Stimulated activated CD4-positive, alpha-beta T cell treated with anti-CD3 and anti-CD28 coated beads, Interleukin-4, amount 100 ng/mL, for 1 hour (primary cell): ENCODE measurements around the gene RPL18.
"Not testable (repeated sequence)": the region's sequence is repeated elsewhere in the genome, so short reads cannot be mapped to it uniquely, and the experiment has no call there.

Experiments
- DNase-seq: peaks from one replicate; pipeline ENCODE4 v3.0.0-alpha.2; 2020

RPL18 gene

DNA sequence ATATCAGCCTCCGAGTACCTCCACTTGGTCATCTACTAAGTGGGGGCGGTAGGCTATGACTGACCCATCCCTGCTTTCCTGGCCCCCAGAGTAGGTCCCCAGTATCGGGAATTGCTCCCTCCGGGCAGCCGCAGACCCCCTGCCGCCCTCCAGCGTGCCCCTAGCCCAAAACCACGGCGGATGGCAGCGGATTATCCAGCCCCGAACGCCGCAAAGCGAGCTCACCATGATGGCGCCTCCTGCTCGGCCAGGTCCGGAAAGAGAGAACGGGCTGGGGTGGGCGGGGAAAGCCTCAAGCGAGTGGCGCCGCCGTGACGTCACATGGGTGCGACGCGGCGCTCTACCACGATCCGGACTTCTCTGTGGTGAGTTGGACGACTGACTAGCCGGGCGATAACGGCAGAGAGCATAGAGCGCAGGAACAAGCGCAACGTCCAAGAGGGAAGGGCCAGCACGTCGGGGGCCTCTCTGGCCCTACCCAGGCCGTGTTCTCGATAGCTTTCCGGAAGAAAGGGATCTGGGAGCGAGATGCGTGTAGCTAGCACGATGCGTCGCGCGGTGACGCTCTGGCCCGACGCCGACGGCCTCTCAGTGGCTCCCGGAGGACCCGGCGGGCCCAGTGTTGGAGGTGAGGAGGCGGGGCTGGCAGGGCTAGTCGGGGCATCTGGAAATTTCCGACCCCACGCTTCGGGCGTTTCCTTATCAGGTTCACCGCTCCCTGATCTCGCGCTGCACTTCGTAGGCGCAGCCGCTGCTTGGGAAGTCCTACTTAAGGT, at the start of gene RPL18, which contains the start of gene SPHK2:
Gene RPL18 (minus strand): TSS at position 263 of the 776 bp plus-strand sequence. CDS start 35 bp downstream, at position 228.
Gene SPHK2 (plus strand): TSS at position 591 of the 776 bp plus-strand sequence. CDS start 1,009 bp downstream, outside the sequence.
- peak; percentile 94 for DNase-seq

DNA sequence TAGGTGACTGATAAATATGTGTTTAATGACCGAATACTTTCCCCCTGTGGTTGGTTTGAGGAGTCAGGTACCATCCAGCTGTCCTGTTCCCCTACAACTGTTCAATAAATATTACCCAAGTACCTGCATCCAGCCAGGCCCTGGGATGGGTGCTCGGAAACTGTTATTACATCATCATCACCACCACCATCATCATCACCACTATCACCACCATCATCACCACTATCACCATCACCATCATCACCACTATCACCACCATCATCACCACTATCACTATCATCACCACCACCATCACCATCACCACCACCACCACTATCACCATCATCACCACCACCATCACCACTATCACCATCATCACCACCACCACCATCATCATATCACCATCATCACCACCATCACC, 49.8 kb upstream of the RPL18 start:
- DNase-seq = no peak

DNA sequence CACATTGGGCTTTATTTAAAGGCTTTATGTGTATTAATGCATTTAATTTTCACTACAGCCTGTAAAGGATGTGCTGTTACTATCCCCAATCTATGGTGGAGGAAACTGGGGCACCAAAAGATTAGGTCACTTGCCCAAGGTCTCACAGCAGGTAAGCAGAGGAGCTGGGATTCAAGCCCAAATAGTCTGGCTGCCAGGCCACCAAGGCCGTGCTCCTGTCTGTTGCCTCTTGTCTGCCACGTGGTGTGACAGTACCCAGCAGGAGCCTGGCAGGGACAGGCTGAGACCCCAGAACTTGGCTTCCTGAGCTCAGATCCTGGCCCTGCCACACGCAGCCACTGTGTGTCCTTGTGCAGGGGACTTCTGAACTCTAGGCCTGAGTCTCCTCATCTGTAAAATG, 49.4 kb upstream of the RPL18 start:
- DNase-seq = no peak

DNA sequence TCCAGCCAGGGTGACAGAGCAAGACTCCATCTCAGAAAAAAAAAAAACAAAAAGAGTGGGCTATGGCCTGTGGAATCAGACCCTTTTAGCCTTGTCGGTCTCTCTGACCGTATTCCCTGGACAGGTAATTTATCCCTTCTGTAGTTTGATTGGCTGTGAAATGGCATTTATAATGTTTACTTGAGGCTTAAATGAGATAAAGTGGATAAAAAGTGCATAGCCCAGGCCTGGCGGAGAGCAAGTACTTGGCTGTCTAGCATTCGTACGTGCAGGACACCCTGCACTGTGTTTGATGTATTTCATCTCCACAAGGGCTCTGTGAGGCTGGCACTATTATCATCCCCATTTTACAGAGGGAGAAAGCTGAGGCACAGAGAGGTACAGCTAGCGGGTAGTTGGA, 46.8 kb upstream of the RPL18 start:
- no peak for DNase-seq

DNA sequence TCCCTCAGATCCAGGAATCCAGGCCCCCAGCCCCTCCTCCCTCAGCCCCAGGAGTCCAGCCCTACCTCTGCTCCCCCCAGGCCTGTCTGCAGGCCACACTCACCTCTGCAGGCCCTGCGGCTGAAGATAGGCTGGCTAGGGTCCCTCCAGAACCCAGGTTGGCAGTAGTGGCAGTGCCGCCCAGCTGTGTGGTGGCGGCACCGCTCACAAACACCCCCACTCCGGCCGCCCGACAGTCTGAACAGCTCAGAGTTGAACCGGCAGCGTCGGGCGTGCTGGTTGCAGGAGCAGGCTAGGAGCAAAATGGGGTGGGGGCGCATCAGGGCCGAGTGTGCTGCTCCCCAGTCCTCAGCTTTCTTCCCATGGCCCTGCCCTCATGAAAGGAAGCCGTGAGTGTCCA, 45.5 kb upstream of the RPL18 start:
- DNase-seq = no peak

DNA sequence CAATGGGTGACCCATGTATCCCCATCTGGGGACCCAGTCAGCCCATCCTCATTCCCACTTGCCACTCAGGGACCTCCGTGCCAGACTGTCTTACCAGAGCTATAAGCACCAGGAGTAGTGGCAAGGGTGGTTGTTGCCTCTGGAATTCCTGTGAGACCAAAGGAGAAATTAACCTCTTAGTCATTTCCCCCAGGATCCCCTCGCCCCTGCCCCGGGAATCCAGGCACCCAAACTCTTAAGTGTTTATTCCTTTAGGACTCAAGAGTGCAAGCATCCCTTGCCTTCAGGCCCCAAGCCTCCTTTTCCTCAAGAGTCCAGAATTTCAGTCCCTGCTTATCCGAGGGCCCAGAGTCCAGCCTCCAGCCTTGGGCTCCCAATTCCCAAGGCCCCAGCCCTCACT, 44.7 kb upstream of the RPL18 start:
- no peak for DNase-seq

DNA sequence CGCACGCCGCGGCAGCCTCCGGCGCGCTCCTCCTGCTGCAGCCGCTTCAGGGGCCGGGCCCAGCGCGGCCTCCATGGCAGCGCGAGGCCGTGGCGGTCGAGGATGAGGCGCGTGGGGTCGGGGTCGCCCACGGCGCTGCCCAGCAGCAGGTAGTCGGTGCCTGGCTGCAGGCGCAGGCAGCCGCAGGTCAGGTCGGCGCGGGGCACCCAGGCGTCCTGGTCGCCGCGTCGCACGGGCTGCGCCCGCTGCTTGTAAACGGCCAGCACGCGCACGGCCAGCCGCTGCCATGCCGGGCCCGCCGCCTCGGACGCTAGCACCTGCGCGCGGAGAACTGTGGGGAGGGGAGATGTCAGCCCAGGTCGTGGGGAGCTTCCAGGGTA, 42.7 kb upstream of the RPL18 start:
- DNase-seq = no peak

DNA sequence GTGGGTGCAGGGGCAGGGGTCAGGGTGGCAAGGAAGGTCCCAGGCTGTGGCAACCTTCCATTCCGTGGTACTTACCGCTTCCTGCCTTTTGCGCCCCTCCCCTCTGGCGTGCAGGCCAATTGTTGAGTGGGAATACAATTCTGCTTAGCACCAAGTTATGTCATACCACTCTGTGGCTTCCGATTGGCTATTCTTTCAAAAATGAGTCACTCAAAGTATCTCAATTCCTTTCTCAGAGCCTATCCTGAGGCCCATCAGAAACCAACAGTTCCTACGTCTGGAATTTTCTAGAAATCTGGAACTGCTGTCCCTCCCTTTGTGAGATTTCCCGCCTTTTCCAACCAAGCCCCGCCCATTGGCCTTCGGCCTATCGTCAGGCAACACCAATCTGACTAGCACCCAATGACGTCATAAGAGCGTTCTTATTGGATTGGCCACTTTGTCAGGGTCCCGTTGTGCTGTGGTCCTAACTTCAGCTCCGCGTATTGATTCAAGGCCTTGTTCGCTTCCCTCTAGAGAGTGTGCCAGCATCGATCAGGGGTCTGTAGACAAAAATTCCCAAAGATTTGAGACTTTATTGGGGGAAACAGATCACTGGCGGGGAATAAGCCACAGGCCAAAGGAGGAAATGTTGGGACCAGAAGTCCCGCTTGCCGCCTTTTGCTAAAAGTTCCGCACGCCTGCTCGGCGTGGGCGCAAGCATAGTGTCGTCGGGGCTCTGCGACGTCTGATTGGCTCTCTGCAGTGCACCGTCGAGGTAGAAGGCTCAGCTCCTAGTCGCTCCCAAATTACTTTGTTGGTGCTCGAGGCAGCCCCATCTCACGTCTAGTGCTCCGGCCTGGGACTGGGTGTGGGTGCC, 42.1 kb upstream of the RPL18 start:
- DNase-seq = peak; percentile 72

DNA sequence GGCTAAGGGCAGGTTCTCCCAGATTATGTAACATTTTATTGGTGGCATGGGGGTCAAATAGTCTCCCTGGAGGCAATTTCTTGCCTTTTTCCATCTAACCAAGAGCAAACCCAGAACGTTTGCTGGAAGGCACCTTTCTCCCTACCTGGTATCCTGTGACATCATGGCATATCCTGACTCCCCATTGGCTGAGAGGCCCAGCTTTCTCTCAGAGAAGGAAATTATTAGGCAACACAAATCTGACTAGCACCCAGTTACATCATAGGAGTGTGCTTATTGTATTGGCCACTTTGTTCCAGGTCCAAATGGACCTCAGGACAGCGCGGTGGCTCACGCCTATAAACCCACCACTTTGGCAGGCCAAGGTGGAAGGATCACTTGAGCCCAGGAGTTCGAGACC, 40.8 kb upstream of the RPL18 start:
- DNase-seq = no peak

DNA sequence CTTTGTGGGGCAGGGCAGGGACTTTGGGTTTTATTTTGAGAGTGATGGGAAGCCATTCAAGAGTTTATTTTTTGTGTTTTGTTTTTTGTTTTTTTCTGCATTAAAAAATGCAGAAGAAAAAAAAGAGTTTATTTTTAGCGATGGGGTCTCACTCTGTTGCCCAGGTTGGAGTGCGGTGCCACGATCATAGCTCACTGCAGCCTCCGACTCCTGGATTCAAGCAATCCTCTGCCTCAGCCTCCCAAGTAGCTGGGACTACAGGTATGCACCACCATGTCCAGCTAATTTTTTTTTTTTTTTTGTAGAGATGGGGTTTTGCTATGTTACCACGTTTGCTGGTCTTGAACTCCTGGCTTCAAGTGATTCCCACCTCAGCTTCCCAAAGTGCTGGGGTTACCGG, 39.5 kb upstream of the RPL18 start:
- DNase-seq = no peak

DNA sequence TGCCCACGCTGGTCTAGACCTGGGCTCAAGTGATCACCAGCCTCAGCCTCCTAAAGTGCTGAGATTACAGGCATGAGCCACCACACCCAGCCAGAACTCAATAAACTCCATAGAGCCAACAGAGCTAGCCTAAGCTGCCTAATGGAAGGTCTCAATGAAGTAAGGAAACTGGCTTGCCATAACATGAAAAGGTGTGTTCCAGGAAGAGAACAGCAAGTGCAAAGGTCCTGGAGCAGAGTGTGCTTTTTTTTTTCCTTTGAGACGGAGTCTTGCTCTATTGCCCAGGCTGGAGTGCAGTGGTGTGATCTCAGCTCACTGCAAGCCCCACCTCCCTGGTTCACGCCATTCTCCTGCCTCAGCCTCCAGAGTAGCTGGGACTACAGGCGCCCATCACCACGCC, 38.9 kb upstream of the RPL18 start:
- not testable (repeated sequence) for DNase-seq

DNA sequence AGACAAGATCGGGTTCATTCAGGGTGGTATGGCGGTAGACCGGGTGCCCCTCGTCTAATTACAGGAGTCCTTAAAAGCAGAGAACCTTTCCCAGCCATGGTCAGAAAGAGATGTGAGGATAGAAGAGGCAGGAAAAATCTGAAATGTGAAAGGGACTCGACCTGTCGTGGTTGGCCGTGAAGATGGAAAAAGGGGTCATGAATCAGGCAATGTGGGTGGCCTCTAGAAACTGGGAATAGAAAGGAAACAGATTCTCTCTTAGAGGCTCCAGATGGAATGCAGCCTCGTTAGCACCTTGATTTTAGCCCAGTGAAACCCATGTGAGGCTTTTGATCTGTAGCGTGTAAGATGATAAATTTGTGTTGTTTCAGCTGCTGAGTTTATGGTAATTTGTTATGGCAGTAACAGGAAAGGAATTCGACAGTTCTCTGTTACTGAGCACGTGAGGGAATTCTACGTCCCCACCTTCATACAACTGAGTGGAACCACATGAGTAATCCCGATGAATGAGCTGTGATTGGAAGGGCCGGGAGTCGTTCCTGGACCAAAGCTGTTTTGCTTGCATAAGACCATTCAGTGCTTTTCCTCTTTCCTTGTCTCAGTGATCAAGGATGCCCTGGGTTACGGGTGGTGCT, 38.0 kb upstream of the RPL18 start:
- DNase-seq = no peak

DNA sequence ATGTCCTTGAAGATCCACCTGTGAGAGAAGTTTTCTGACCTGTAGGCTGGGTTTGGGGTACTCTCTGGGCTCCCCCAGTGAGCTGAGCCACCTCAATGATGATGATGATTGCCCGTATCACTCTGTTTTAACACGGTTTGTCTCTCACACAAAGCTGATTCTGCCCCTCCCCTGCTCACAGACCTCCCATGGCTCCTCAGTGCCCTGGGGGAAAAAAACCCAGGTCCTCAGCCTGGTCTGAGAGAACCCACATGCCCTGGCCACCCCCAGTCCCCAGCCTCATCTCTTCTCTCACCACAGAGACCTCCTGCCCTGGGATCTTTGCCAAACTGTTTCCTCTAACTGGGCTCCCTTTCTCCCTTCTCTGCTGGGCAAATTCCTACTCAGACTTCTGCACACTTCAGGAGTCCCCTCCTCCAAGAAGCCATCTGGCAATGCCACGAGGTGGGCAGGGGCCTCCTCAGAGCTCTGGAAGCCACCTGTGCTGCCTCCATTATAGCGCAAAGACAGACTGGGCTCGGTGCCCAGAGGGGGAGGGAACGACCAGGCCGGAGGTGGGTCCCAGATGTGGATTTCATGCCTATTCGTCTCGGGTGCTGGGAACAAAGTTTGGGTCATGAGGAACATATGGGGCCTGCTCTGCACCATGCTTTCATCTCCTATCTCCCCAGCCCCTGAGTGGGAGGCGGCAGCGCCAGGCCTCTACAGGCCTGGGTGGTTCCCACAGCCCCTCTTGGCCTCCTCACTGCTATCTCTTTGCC, 35.5 kb upstream of the RPL18 start:
- DNase-seq = no peak

DNA sequence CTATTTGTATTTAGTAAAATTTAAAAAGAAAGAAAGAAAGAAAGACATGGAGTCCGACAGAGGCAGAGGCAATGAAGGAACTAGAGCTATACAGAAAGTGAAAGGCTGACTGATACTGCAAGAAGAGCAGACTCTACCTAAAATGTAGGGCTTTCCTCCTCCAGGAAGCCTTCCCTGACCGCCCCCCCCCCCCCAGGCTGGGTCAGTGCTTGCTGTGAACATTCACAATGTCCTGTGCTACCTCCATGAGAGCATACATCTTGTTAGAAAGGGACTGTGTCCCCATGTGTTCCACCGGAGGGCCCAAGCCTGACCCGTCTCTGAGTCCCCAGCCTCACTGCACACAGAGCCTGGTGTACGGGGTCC, 32.7 kb upstream of the RPL18 start:
- DNase-seq = no peak

DNA sequence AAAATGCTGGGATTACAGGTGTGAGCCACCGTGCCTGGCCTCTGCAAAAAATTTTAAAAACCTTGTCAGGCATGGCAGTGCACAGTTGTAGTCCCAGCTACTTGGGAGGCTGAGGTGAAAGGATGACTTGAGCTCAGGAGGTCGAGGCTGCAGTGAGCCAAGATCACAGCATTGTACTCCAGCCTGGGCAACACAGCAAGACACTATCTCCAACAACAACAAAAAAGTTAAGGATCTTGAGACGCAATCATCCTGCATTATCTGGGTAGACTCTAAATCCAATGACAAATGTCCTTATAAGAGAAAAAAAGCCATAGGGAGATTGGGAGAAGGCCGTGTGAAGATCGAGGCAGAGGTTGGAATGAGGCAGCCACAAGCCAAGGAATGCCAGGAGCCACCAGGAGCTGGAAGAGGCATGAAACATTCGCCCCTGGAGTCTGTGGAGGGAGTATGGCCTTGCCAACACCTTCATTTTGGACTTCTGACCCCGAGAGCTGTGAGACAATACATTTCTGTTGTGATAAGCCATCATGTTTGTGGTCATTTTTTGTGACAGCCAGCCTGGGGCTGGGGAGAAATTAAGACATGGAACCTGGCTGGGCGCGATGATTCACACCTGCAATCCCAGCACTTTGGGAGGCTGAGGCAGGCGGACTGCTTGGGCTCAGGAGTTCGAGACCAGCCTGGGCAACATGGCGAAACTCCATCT, 32.1 kb upstream of the RPL18 start:
- no peak for DNase-seq

DNA sequence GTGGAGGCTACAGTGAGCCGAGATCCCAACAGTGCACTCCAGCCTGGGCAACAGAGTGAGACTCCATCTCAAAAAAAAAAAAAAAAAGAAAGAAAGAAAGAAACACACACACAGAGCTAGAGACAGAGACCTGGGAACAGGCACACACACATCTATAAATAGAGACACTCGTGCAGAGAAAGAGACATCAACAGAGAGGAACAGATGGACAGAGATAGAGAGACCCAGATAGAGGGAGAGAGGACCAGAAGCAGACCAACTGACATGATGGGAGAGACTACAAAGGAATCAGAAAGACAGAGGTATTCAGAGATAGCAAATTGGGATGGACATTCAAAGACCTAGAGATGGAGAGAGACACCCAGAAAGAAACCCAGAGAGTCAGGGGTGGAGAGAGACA, 29.2 kb upstream of the RPL18 start:
- no peak for DNase-seq

DNA sequence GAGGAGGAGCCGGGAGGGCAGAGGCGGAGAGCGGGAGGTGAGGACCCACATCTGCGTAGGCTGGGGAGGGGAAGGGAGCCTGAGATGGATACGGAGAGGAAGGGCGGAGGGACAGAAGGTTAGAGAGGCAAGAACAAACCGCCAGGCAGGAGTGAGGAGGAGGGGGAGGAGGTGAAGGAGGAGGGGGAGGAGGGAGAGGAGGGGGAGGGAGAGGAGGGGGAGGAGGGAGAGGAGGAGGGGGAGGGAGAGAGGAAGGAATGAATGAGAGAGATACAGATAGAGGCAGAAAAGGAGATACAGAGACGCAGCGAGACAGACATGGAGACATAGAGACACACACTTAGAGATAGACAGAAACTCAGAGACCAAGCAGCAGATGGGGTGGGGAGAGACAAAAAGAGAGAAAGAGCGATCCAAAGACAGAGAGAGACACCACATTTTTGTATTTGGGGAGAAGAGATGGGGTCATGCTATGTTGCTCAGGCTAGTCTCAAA, 27.8 kb upstream of the RPL18 start:
- DNase-seq = no peak

DNA sequence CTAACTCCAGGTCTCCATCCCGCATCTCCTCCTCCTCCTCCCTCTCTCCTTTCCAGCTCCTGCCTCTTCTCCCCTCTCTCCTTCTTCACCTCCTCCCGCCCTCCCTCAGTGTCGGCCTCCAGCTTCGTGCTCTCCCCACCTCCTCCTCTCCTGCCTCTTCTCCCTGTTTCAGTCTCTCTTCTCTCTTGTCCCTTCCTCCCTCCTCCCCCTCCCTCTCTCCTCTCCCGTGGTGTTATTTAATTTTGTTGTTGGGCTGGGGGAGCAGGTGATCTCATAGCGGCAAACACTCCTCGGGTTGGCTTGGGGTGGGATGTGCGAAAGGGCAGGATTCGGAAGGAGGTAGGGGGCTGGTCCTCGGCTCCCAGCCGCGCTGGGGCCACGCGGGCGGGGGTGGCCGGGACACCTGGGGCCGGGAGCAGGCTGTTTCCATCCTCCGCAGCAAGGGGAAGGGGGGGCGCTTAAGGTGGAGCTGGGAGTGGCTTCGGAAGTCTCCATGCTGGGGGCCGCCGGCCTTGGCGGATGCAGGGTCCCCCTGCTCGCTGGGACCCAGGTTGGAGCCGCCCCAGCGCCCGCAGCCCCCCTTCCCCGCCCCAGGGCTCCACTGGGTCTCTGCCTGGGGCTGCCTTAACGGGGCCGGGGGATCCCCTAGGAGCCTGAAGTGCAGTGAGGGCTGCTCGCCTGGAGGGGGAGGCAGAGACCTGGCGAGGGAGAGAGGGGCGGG, 27.2 kb upstream of the RPL18 start, which contains the start of gene CA11:
Gene CA11 (minus strand): TSS at position 187 of the 721 bp plus-strand sequence. CDS start 555 bp downstream, outside the sequence.
- peak; percentile 89 for DNase-seq

DNA sequence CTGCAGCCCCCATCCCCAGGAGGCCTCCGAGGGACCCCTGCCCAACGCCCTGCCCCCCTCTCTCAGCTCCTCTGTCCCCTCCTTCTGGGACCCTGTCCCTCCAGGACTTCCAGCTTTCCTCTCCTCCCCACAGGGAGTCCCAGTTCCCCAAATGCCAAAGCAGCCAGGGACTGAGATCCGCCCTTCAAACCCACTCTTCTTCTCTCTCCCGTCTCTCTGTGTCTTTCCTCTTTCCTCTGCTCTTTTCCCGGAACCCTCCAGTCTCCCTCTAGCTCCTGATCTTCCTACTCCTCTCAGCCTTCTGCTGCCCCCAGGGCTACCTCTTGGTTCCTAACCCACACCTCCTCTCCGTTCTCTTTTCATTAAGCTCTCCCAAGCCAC, 26.6 kb upstream of the RPL18 start:
- no peak for DNase-seq

DNA sequence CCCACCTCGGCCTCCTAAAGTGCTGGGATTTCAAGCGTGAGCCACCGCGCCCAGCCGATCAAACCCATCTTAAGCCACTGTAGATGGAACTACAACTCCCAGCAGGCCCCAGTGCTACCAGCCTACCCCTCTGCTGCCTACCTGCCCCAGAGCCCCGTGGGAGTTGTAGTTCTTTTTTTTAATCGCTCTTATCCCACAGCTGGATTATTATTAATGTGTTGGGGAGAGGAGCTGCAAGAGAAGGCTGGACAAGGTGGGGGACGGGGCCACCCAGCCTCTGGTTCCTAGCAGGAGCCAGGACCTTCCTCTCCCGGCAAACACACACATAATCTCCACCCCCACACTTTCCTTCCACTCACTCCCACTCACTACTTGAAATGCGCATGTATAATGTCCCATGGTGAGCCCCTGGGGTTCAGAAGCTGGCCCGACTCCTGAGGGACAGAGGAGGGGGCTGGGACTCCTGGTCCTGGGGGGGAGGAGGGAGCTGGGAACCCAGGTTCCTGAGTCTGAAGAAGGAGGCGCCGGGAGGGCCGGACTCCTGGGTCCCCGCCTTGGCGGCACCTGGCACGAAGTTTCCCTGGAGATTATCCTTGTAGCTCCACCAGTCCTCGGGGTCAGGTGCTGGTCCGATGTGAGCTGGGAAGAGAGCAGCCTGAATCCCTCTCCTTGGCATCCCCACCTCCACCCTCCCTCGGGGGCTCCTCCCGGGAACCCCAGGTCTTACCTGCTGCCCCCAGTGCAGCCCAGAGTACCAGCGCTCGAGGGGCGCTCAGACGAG, 26.1 kb upstream of the RPL18 start:
- DNase-seq = peak; percentile 68
